OCI-LY3 (cell line): ENCODE measurements around the gene CSF2.

Source experiments
- EZH2phosphoT487 ChIP-seq: fragments of 200-600 bp; shearing (Covaris generic); IDR thresholded peaks from 2 replicates; pipeline ENCODE4 v1.6.1; 2018; ENCODE audit warnings: antibody characterized with exemption, mixed run types, low read depth
- TF ChIP-seq, protein P1 (sequence below): fragments of 200-600, 300-600 bp; sonication (generic); IDR thresholded peaks from 2 replicates; pipeline ENCODE4 v1.5.1; 2014; ENCODE audit warnings: antibody characterized with exemption, low read length, low read depth

- TF ChIP-seq, protein P1, sequence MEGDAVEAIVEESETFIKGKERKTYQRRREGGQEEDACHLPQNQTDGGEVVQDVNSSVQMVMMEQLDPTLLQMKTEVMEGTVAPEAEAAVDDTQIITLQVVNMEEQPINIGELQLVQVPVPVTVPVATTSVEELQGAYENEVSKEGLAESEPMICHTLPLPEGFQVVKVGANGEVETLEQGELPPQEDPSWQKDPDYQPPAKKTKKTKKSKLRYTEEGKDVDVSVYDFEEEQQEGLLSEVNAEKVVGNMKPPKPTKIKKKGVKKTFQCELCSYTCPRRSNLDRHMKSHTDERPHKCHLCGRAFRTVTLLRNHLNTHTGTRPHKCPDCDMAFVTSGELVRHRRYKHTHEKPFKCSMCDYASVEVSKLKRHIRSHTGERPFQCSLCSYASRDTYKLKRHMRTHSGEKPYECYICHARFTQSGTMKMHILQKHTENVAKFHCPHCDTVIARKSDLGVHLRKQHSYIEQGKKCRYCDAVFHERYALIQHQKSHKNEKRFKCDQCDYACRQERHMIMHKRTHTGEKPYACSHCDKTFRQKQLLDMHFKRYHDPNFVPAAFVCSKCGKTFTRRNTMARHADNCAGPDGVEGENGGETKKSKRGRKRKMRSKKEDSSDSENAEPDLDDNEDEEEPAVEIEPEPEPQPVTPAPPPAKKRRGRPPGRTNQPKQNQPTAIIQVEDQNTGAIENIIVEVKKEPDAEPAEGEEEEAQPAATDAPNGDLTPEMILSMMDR: no peak
- TF ChIP-seq EZH2phosphoT487: no peak
These were observed 5.5 kb downstream of the CSF2 start for GRCh38 chr5:132079081-132079480.
